ENCODE results near the gene ZNF611.

- TF ChIP-seq SUZ12 (IDR thresholded peaks at IDR 0.05) (no peak), FOXK2 (IDR thresholded peaks at IDR 0.05) (no peak), ELF4 (IDR thresholded peaks at IDR 0.05) (no peak), NFRKB (IDR thresholded peaks at IDR 0.05) (no peak), BHLHE40 (IDR thresholded peaks at IDR 0.05; ENCODE audit: borderline replicate concordance) (no peak)
Measured at GRCh38 chr19:52716522-52716921, 18.3 kb downstream of the ZNF611 start.

All from HEK293T (cell line).